ENCODE data around the gene SLC6A11.

DNA sequence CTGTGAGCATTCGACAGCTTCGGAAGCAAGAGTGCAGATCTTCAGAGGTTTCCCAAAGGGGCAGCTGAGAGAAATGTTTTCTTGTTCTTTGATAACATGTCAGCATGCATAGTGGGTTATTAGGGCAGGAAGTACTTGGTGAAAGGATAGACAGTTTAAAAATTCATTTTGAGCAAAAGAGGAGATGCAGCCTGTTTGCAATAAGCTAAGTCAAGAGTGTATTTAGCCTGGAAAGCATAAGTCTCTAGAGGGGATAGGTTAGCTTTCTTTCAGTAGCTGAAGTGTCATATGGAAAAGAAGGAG, 7.4 kb downstream of the SLC6A11 start:
- TF ChIP-seq, protein P1, sequence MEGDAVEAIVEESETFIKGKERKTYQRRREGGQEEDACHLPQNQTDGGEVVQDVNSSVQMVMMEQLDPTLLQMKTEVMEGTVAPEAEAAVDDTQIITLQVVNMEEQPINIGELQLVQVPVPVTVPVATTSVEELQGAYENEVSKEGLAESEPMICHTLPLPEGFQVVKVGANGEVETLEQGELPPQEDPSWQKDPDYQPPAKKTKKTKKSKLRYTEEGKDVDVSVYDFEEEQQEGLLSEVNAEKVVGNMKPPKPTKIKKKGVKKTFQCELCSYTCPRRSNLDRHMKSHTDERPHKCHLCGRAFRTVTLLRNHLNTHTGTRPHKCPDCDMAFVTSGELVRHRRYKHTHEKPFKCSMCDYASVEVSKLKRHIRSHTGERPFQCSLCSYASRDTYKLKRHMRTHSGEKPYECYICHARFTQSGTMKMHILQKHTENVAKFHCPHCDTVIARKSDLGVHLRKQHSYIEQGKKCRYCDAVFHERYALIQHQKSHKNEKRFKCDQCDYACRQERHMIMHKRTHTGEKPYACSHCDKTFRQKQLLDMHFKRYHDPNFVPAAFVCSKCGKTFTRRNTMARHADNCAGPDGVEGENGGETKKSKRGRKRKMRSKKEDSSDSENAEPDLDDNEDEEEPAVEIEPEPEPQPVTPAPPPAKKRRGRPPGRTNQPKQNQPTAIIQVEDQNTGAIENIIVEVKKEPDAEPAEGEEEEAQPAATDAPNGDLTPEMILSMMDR (IDR thresholded peaks at IDR 0.05; ENCODE audit: control extremely low read depth in 1 of 3, insufficient read depth in 1 of 3, low read depth in 1 of 3, low read length in 3 of 3), result no peak
- TF ChIP-seq, protein P2, sequence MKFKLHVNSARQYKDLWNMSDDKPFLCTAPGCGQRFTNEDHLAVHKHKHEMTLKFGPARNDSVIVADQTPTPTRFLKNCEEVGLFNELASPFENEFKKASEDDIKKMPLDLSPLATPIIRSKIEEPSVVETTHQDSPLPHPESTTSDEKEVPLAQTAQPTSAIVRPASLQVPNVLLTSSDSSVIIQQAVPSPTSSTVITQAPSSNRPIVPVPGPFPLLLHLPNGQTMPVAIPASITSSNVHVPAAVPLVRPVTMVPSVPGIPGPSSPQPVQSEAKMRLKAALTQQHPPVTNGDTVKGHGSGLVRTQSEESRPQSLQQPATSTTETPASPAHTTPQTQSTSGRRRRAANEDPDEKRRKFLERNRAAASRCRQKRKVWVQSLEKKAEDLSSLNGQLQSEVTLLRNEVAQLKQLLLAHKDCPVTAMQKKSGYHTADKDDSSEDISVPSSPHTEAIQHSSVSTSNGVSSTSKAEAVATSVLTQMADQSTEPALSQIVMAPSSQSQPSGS (IDR thresholded peaks at IDR 0.05; ENCODE audit: low read length), result no peak
- TF ChIP-seq POLR2AphosphoS5 (IDR thresholded peaks at IDR 0.05; ENCODE audit: low read depth, low read length), result no peak
- TF ChIP-seq MAFK (IDR thresholded peaks at IDR 0.05; ENCODE audit: low read depth, low read length), result no peak
- TF ChIP-seq ZNF274 (IDR thresholded peaks at IDR 0.05; ENCODE audit: borderline replicate concordance, extremely low read depth, low read length), result no peak
- TF ChIP-seq KDM1A (IDR thresholded peaks at IDR 0.05; ENCODE audit: borderline replicate concordance, low read length), result no peak
- no peak for TF ChIP-seq EZH2 (IDR thresholded peaks at IDR 0.05; ENCODE audit: low read depth, low read length, severe bottlenecking)
- no peak for TF ChIP-seq EGR1 (IDR thresholded peaks at IDR 0.05; ENCODE audit: borderline replicate concordance, low read depth, low read length)

All from H1 (cell line).